PC-9 (cell line): Measurements from ENCODE around the gene PPP4R3A. TPM values are rescaled to one million over a fixed set of nuclear protein-coding genes. Genes with fewer than 3 reads are reported as not detected.

Experiments
- BruUV-seq: library from RNA; stranded (reverse); fragments of 400-500 nt; replicated peaks from 2 replicates; lab custom pipeline; 2021; lab: Mats Ljungman, UMichigan
- CTCF ChIA-PET: fragments of 300-600 bp; sonication (Branson Sonifier 250); formaldehyde crosslinking; loops from one replicate; lab custom pipeline; 2022; ENCODE audit warnings: antibody characterized with exemption; lab: Charles Lee
- POLR2A ChIA-PET: fragments of 300-600 bp; sonication (Branson Sonifier 250); formaldehyde crosslinking; loops from one replicate; lab custom pipeline; 2022; ENCODE audit warnings: antibody characterized with exemption; ENCODE audit not compliant: unreplicated experiment; lab: Charles Lee
- DNase-seq, 2 experiments: peaks; one replicate each; pipeline versions ENCODE4 v3.0.0 to v3.0.0-alpha.2; 2015 to 2022; ENCODE audit warnings: mixed read lengths in 1 of 2
- H2AFZ ChIP-seq: fragments of 200-600 bp; sonication (generic); 2 replicates; pipeline ENCODE4 v1.8.1; 2017; ENCODE audit warnings: antibody characterized with exemption
- H3F3A ChIP-seq: fragments of 200-600 bp; sonication (generic); 2 replicates; pipeline ENCODE4 v1.8.1; 2017; ENCODE audit warnings: antibody characterized with exemption, mild to moderate bottlenecking, low read depth; ENCODE audit not compliant: insufficient read depth
- H3K27ac ChIP-seq: fragments of 200-600 bp; sonication (generic); 2 replicates; pipeline ENCODE4 v1.6.1; 2016; ENCODE audit warnings: mixed run types
- H3K27me3 ChIP-seq: fragments of 200-600 bp; sonication (generic); 2 replicates; pipeline ENCODE4 v1.6.1; 2016; ENCODE audit warnings: low read depth, mixed run types; ENCODE audit not compliant: insufficient read depth
- H3K36me3 ChIP-seq: fragments of 200-600 bp; sonication (generic); 2 replicates; pipeline ENCODE4 v1.6.1; 2016; ENCODE audit warnings: low read depth, mixed run types
- H3K4me1 ChIP-seq: fragments of 200-600 bp; sonication (generic); replicated peaks from 2 replicates; pipeline ENCODE4 v1.6.1; 2016; ENCODE audit warnings: mixed run types; ENCODE audit not compliant: insufficient read depth
- H3K4me2 ChIP-seq: fragments of 200-600 bp; sonication (generic); 2 replicates; pipeline ENCODE4 v1.6.1; 2017; ENCODE audit warnings: mixed run types
- H3K4me3 ChIP-seq: fragments of 200-600 bp; sonication (generic); 2 replicates; pipeline ENCODE4 v1.6.1; 2016; ENCODE audit warnings: mixed run types
- H3K79me2 ChIP-seq: fragments of 200-600 bp; sonication (generic); 2 replicates; pipeline ENCODE4 v1.6.1; 2017; ENCODE audit warnings: low read depth, mixed run types
- H3K9me2 ChIP-seq: fragments of 200-600 bp; sonication (generic); 2 replicates; pipeline ENCODE4 v1.8.1; 2017; ENCODE audit warnings: mild to moderate bottlenecking; ENCODE audit not compliant: insufficient read depth
- H3K9me3 ChIP-seq: fragments of 200-600 bp; sonication (generic); 2 replicates; pipeline ENCODE4 v1.8.1; 2016; ENCODE audit warnings: low read depth; ENCODE audit not compliant: insufficient read depth
- H4K20me1 ChIP-seq: fragments of 200-600 bp; sonication (generic); 2 replicates; pipeline ENCODE4 v1.8.1; 2017; ENCODE audit not compliant: insufficient read depth
- CTCF ChIP-seq: fragments of 200-600 bp; sonication (generic); conservative IDR thresholded peaks from 2 replicates; pipeline ENCODE4 v1.6.1; 2017; ENCODE audit warnings: mixed run types, antibody characterized with exemption, mild to moderate bottlenecking, moderate library complexity
- EZH2 ChIP-seq: fragments of 200-600 bp; sonication (generic); IDR thresholded peaks from 2 replicates; pipeline ENCODE4 v1.8.0; 2017; ENCODE audit warnings: antibody characterized with exemption, low read depth
- intact Hi-C: fragments of 100-400 bp; cut with micrococcal nuclease; formaldehyde crosslinking; loops from one replicate; pipeline ENCODE4 v1.10.0; 2022; ENCODE audit not compliant: unreplicated experiment
- total RNA-seq: library from RNA; stranded (reverse); gene quantifications from 2 replicates; pipeline ENCODE4 v1.2.3, GENCODE V29; 2021

PPP4R3A gene
- total RNA-seq, 1 experiment from 2014 or later: 14.8 TPM

GRCh38 chr14:91484744-91485143 lies 25.4 kb downstream of the PPP4R3A start:
- intact Hi-C loops: no loop called here
- peaks cover 7% of the 10 kb centered on the region; the same call in 1 of the 2 replicates for H3K36me3 ChIP-seq
- peaks cover 10% of the 10 kb centered on the region; the same call in 1 of the 2 replicates for H3K79me2 ChIP-seq

GRCh38 chr14:91484186-91484585 lies 25.9 kb downstream of the PPP4R3A start:
- Histone ChIP-seq H3K9me3 (no peaks in the 10 kb centered on the region), H3K4me2 (no peak overlapping the region), H3F3A (no peaks in the 10 kb centered on the region; the same call in 1 of the 2 replicates), H3K27ac (no peak overlapping the region), H2AFZ (no peak overlapping the region), H3K79me2 (peaks cover 6% of the 10 kb centered on the region; the same call in 1 of the 2 replicates), H3K4me1 (no peaks in the 10 kb centered on the region), H3K4me3 (no peak overlapping the region), H4K20me1 (peaks cover 13% of the 10 kb centered on the region), H3K9me2 (no peaks in the 10 kb centered on the region), H3K36me3 (peaks cover 7% of the 10 kb centered on the region; the same call in 1 of the 2 replicates), H3K27me3 (no peaks in the 10 kb centered on the region)
- ChIA-PET CTCF (no interaction called here), POLR2A (no interaction called here)
- BruUV-seq: no TSS peak
- intact Hi-C loops: no loop called here
- no peak for TF ChIP-seq EZH2
- TF ChIP-seq CTCF: 0 out of 2 replicates have a peak, but pooled peaks have one; percentile 19
- DNase-seq: no peak

More at GRCh38 chr14:91484744-91485143, 25.4 kb downstream of the PPP4R3A start:
- H3F3A ChIP-seq: no peaks in the 10 kb centered on the region; the same call in 1 of the 2 replicates
- POLR2A ChIA-PET: no interaction called here
- H3K4me2 ChIP-seq: no peak overlapping the region
- no peaks in the 10 kb centered on the region for H3K27me3 ChIP-seq
- H3K4me1 ChIP-seq: no peaks in the 10 kb centered on the region
- H4K20me1 ChIP-seq: peaks cover 15% of the 10 kb centered on the region
- H3K4me3 ChIP-seq: no peak overlapping the region
- DNase-seq: no peak
- no TSS peak for BruUV-seq
- TF ChIP-seq EZH2 (no peak), CTCF (no peak)
- CTCF ChIA-PET: no interaction called here
- no peak overlapping the region for H3K27ac ChIP-seq
- no peaks in the 10 kb centered on the region for H3K9me3 ChIP-seq
- H2AFZ ChIP-seq: no peak overlapping the region
- no peaks in the 10 kb centered on the region for H3K9me2 ChIP-seq

- no peaks in the 10 kb centered on the region for H3K9me3 ChIP-seq
- no peak for DNase-seq
- ChIA-PET POLR2A (no interaction called here), CTCF (no interaction called here)
- no TSS peak for BruUV-seq
- H3K4me2 ChIP-seq: no peak overlapping the region
- peaks cover 4% of the 10 kb centered on the region; the same call in 1 of the 2 replicates for H3K79me2 ChIP-seq
- H3K27ac ChIP-seq: no peak overlapping the region
- intact Hi-C loops: no loop called here
- H3K4me1 ChIP-seq: no peaks in the 10 kb centered on the region
- H3K27me3 ChIP-seq: no peaks in the 10 kb centered on the region
- no peaks in the 10 kb centered on the region for H3K9me2 ChIP-seq
- no peak for TF ChIP-seq EZH2
- no peak for TF ChIP-seq CTCF
- peaks cover 9% of the 10 kb centered on the region; the same call in 1 of the 2 replicates for H4K20me1 ChIP-seq
- H3K36me3 ChIP-seq: peaks cover 7% of the 10 kb centered on the region; the same call in 1 of the 2 replicates
- no peak overlapping the region for H2AFZ ChIP-seq
- no peaks in the 10 kb centered on the region; the same call in 1 of the 2 replicates for H3F3A ChIP-seq
- no peak overlapping the region for H3K4me3 ChIP-seq
These were observed 27.7 kb downstream of the PPP4R3A start for GRCh38 chr14:91482263-91483013.
